ENCODE results near the gene LCE2B. TPM values are rescaled to one million over a fixed set of nuclear protein-coding genes. Genes with fewer than 3 reads are reported as not detected.

The LCE2B gene
- total RNA-seq, 1 donor = not detected

- no peaks in the 10 kb centered on the region for H3K4me1 ChIP-seq (ENCODE audit: insufficient read depth, low read length)
- H3K9me3 ChIP-seq (ENCODE audit: low read depth, low read length) = no peaks in the 10 kb centered on the region
- no peak overlapping the region for H3K4me3 ChIP-seq (ENCODE audit: low read length)
- H3K27me3 ChIP-seq (ENCODE audit: insufficient read depth, low read length) = peaks cover 2% of the 10 kb centered on the region
Measured at GRCh38 chr1:152683846-152684245, 2.1 kb upstream of the LCE2B start.

GRCh38 chr1:152697701-152698600 lies 12.0 kb downstream of the LCE2B start, which contains the start of gene LCE2A:
Gene LCE2A (plus strand): TSS chr1:152698345. CDS start chr1:152698902, 557 bp downstream.
- Histone ChIP-seq H3K27me3 (ENCODE audit: insufficient read depth, low read length) (no peaks in the 10 kb centered on the region), H3K4me3 (ENCODE audit: low read length) (no peak within 1 kb of the TSS), H3K4me1 (ENCODE audit: insufficient read depth, low read length) (no peaks in the 10 kb centered on the region), H3K9me3 (ENCODE audit: low read depth, low read length) (no peaks in the 10 kb centered on the region)

- no peaks in the 10 kb centered on the region for H3K4me1 ChIP-seq (ENCODE audit: insufficient read depth, low read length)
- H3K27me3 ChIP-seq (ENCODE audit: insufficient read depth, low read length) = no peaks in the 10 kb centered on the region
- peaks cover 6% of the 10 kb centered on the region for H3K9me3 ChIP-seq (ENCODE audit: low read depth, low read length)
- H3K4me3 ChIP-seq (ENCODE audit: low read length) = no peak overlapping the region
Measured at GRCh38 chr1:152699746-152700145, 13.8 kb downstream of the LCE2B start.

- H3K4me1 ChIP-seq (ENCODE audit: insufficient read depth, low read length) = no peaks in the 10 kb centered on the region
- peaks cover 12% of the 10 kb centered on the region for H3K27me3 ChIP-seq (ENCODE audit: insufficient read depth, low read length)
- no peak within 1 kb of the TSS for H3K4me3 ChIP-seq (ENCODE audit: low read length)
- peaks cover 6% of the 10 kb centered on the region for H3K9me3 ChIP-seq (ENCODE audit: low read depth, low read length)
Measured at GRCh38 chr1:152707860-152708259, 21.9 kb downstream of the LCE2B start, which contains the start of gene LCE4A. Gene LCE4A (plus strand): TSS chr1:152708160. CDS start chr1:152709076, 916 bp downstream.

- H3K9me3 ChIP-seq (ENCODE audit: low read depth, low read length) = peaks cover 6% of the 10 kb centered on the region
- no peak overlapping the region for H3K4me3 ChIP-seq (ENCODE audit: low read length)
- no peaks in the 10 kb centered on the region for H3K4me1 ChIP-seq (ENCODE audit: insufficient read depth, low read length)
- no peaks in the 10 kb centered on the region for H3K27me3 ChIP-seq (ENCODE audit: insufficient read depth, low read length)
Measured at GRCh38 chr1:152718238-152718637, 32.3 kb downstream of the LCE2B start.

GRCh38 chr1:152725261-152725660 lies 39.3 kb downstream of the LCE2B start:
- H3K4me3 ChIP-seq (ENCODE audit: low read length) = no peak overlapping the region
- H3K27me3 ChIP-seq (ENCODE audit: insufficient read depth, low read length) = no peaks in the 10 kb centered on the region
- no peaks in the 10 kb centered on the region for H3K4me1 ChIP-seq (ENCODE audit: insufficient read depth, low read length)
- no peaks in the 10 kb centered on the region for H3K9me3 ChIP-seq (ENCODE audit: low read depth, low read length)

GRCh38 chr1:152728986-152729385 lies 43.1 kb downstream of the LCE2B start:
- Histone ChIP-seq H3K27me3 (ENCODE audit: insufficient read depth, low read length) (no peaks in the 10 kb centered on the region), H3K4me3 (ENCODE audit: low read length) (no peak overlapping the region), H3K9me3 (ENCODE audit: low read depth, low read length) (no peaks in the 10 kb centered on the region), H3K4me1 (ENCODE audit: insufficient read depth, low read length) (no peaks in the 10 kb centered on the region)

GRCh38 chr1:152735648-152736047 lies 49.7 kb downstream of the LCE2B start:
- no peaks in the 10 kb centered on the region for H3K9me3 ChIP-seq (ENCODE audit: low read depth, low read length)
- no peak overlapping the region for H3K4me3 ChIP-seq (ENCODE audit: low read length)
- H3K27me3 ChIP-seq (ENCODE audit: insufficient read depth, low read length) = no peaks in the 10 kb centered on the region
- no peaks in the 10 kb centered on the region for H3K4me1 ChIP-seq (ENCODE audit: insufficient read depth, low read length)

Other genes with a start within 250 kb of the LCE2B start
- gene LCE5A, start 175.3 kb upstream of the LCE2B start, total RNA-seq = not detected
- not detected for gene CRCT1, start 171.6 kb upstream of the LCE2B start, total RNA-seq
- not detected for gene LCE3E, start 119.3 kb upstream of the LCE2B start, total RNA-seq
- gene LCE3D, start 105.6 kb upstream of the LCE2B start, total RNA-seq = not detected
- gene LCE3C, start 85.9 kb upstream of the LCE2B start, total RNA-seq = not detected
- not detected for gene LCE3B, start 72.3 kb upstream of the LCE2B start, total RNA-seq
- gene LCE3A, start 63.0 kb upstream of the LCE2B start, total RNA-seq = not detected
- not detected for gene LCE2D, start 22.7 kb upstream of the LCE2B start, total RNA-seq
- gene LCE2C, start 10.8 kb upstream of the LCE2B start, total RNA-seq = not detected
- not detected for gene LCE2A, start 12.2 kb downstream of the LCE2B start, total RNA-seq
- gene LCE4A, start 22.0 kb downstream of the LCE2B start, total RNA-seq = not detected
- gene KPRP, start 71.9 kb downstream of the LCE2B start, total RNA-seq = not detected
- gene LCE1F, start 89.0 kb downstream of the LCE2B start, total RNA-seq = not detected
- not detected for gene LCE1E, start 100.1 kb downstream of the LCE2B start, total RNA-seq
- gene LCE1D, start 110.6 kb downstream of the LCE2B start, total RNA-seq = not detected
- gene LCE1C, start 120.5 kb downstream of the LCE2B start, total RNA-seq = not detected
- gene LCE1B, start 125.8 kb downstream of the LCE2B start, total RNA-seq = not detected
- not detected for gene LCE1A, start 141.3 kb downstream of the LCE2B start, total RNA-seq
- not detected for gene LCE6A, start 156.7 kb downstream of the LCE2B start, total RNA-seq
- not detected for gene LCE7A, start 173.9 kb downstream of the LCE2B start, total RNA-seq
- gene SMCP, start 192.2 kb downstream of the LCE2B start, total RNA-seq = not detected
- gene IVL, start 222.4 kb downstream of the LCE2B start, total RNA-seq = not detected